Stimulated activated CD4-positive, alpha-beta T cell treated with anti-CD3 and anti-CD28 coated beads, Interleukin-4, amount 100 ng/mL, for 24 hours (primary cell): ENCODE results near the gene C1QL1.

Experiments
- DNase-seq: peaks from one replicate; pipeline ENCODE4 v3.0.0-alpha.2; 2020

C1QL1 gene

GRCh38 chr17:44928136-44928535 lies 40.0 kb downstream of the C1QL1 start:
- no peak for DNase-seq

- DNase-seq: no peak
These were observed 40.4 kb downstream of the C1QL1 start for GRCh38 chr17:44927696-44928095.

- no peak for DNase-seq
These were observed 41.1 kb downstream of the C1QL1 start for GRCh38 chr17:44926821-44927525.

GRCh38 chr17:44925731-44926697 lies 42.1 kb downstream of the C1QL1 start:
- no peak for DNase-seq

- no peak for DNase-seq
These were observed 44.0 kb downstream of the C1QL1 start for GRCh38 chr17:44924107-44924544.

GRCh38 chr17:44922746-44923470 lies 45.2 kb downstream of the C1QL1 start:
- DNase-seq: no peak

- DNase-seq: no peak
These were observed 46.0 kb downstream of the C1QL1 start for GRCh38 chr17:44922136-44922535.

- no peak for DNase-seq
These were observed 46.8 kb downstream of the C1QL1 start for GRCh38 chr17:44921122-44921882.

- no peak for DNase-seq
These were observed 47.5 kb downstream of the C1QL1 start for GRCh38 chr17:44920565-44920940.

GRCh38 chr17:44919885-44920564 lies 48.1 kb downstream of the C1QL1 start:
- peak; percentile 57 for DNase-seq

- DNase-seq: no peak
These were observed 48.7 kb downstream of the C1QL1 start for GRCh38 chr17:44919411-44919810.

GRCh38 chr17:44918006-44918405 lies 50.1 kb downstream of the C1QL1 start:
- DNase-seq: no peak

GRCh38 chr17:44917456-44917855 lies 50.6 kb downstream of the C1QL1 start:
- DNase-seq: no peak

GRCh38 chr17:44916781-44917241 lies 51.3 kb downstream of the C1QL1 start:
- DNase-seq: no peak

GRCh38 chr17:44915862-44916780 lies 52.0 kb downstream of the C1QL1 start:
- no peak for DNase-seq

GRCh38 chr17:44915321-44915726 lies 52.8 kb downstream of the C1QL1 start, which contains the start of gene GFAP:
Gene GFAP, minus strand, starts transcription at chr17:44915500. Its CDS starts 14 bp downstream, at chr17:44915486.
- no peak for DNase-seq

GRCh38 chr17:44914698-44915271 lies 53.3 kb downstream of the C1QL1 start:
- DNase-seq: no peak

GRCh38 chr17:44914148-44914547 lies 54.0 kb downstream of the C1QL1 start:
- no peak for DNase-seq

- DNase-seq: no peak
These were observed 54.4 kb downstream of the C1QL1 start for GRCh38 chr17:44913676-44914075.
